A549 treated with RU486 at 1 μM for 4 hours (cell line): ENCODE results near the gene OR4D6. TPM values are rescaled to one million over a fixed set of nuclear protein-coding genes. Genes with fewer than 3 reads are reported as not detected.

ENCODE experiments used
- total RNA-seq: library from RNA; stranded (reverse); fragments of 200-300 nt; extraction: Qiagen RNA extraction; gene quantifications from 5 replicates; pipeline ENCODE4 v1.2.3, GENCODE V29; 2022; ENCODE audit warnings: low read depth

OR4D6 gene
- not detected in 5 replicates for total RNA-seq

GRCh38 chr11:59456661-59457060 lies at the start of gene OR4D6:
OR4D6 (plus strand) TSS chr11:59456961; CDS start chr11:59456961, 0 bp downstream.

GRCh38 chr11:59426361-59427067 lies 30.2 kb upstream of the OR4D6 start, which contains the start of gene OR5A2:
OR5A2 (minus strand) TSS chr11:59426413; CDS start chr11:59422953, 3,460 bp downstream.

GRCh38 chr11:59436169-59436568 lies 20.6 kb upstream of the OR4D6 start, which contains the start of gene OR5A1:
OR5A1 (plus strand) TSS chr11:59436469; CDS start chr11:59443169, 6,700 bp downstream.

GRCh38 chr11:59473015-59473414 lies 16.3 kb downstream of the OR4D6 start, which contains the start of gene OR4D10:
OR4D10 (plus strand) TSS chr11:59473315; CDS start chr11:59477430, 4,115 bp downstream.

GRCh38 chr11:59503276-59503675 lies 46.5 kb downstream of the OR4D6 start, which contains the start of gene OR4D11:
OR4D11 (plus strand) TSS chr11:59503576; CDS start chr11:59503576, 0 bp downstream.

Other genes with a start within 250 kb of the OR4D6 start
- gene MPEG1, start 244.0 kb upstream of the OR4D6 start, total RNA-seq: not detected in 5 replicates
- gene OR5AN1, start 98.1 kb upstream of the OR4D6 start, total RNA-seq: not detected in 5 replicates
- not detected in 5 replicates for gene OR5A2, start 30.5 kb upstream of the OR4D6 start, total RNA-seq
- not detected in 5 replicates for gene OR5A1, start 20.5 kb upstream of the OR4D6 start, total RNA-seq
- not detected in 5 replicates for gene OR4D10, start 16.4 kb downstream of the OR4D6 start, total RNA-seq
- gene OR4D11, start 46.6 kb downstream of the OR4D6 start, total RNA-seq: not detected in 5 replicates
- not detected in 5 replicates for gene OR4D9, start 54.6 kb downstream of the OR4D6 start, total RNA-seq
- gene OSBP, start 158.8 kb downstream of the OR4D6 start, total RNA-seq: 26.7 to 29.9 TPM (median 27.4 TPM) in 5 replicates
- gene PATL1, start 212.1 kb downstream of the OR4D6 start, total RNA-seq: 38.7 to 49.2 TPM (median 47.1 TPM) in 5 replicates